ENCODE measurements around the gene IL7R.

IL7R gene, protein sequence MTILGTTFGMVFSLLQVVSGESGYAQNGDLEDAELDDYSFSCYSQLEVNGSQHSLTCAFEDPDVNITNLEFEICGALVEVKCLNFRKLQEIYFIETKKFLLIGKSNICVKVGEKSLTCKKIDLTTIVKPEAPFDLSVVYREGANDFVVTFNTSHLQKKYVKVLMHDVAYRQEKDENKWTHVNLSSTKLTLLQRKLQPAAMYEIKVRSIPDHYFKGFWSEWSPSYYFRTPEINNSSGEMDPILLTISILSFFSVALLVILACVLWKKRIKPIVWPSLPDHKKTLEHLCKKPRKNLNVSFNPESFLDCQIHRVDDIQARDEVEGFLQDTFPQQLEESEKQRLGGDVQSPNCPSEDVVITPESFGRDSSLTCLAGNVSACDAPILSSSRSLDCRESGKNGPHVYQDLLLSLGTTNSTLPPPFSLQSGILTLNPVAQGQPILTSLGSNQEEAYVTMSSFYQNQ

GRCh38 chr5:35856765-35857351 lies at the start of gene IL7R:
IL7R (plus strand) TSS chr5:35856891; CDS start chr5:35856978, 87 bp downstream.
- in situ Hi-C loops (cut with MboI; ENCODE audit: low sequenced_read_pairs, unreplicated experiment) = no loop called here
- DNase-seq (ENCODE audit: low spot score) = no peak
- TF ChIP-seq CTCF (IDR thresholded peaks at IDR 0.05; ENCODE audit: borderline replicate concordance, control extremely low read depth, extremely low read depth, insufficient read depth, missing control alignments) = no peak

DNA sequence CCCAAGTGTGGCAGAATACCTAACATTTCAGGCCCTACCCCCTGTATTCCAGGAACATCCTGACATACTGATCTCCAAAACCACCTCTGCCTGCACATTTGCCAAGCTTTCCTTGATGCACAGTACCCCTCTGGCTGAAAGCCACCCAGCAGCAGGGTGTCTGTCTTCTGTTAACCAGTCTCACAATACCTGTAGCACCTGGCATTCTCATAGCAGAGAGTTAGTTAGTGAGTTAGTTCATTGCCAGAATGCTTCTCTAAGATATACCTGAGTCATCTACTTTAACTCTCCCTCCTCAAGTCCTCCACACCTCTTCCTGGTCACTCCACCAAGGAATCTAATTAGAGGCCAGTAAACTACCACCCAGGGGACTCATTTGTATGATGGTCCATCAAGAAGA lies 46.1 kb upstream of the IL7R start:
- in situ Hi-C loops (cut with MboI; ENCODE audit: low sequenced_read_pairs, unreplicated experiment) = no loop called here
- no peak for TF ChIP-seq CTCF (IDR thresholded peaks at IDR 0.05; ENCODE audit: borderline replicate concordance, control extremely low read depth, extremely low read depth, insufficient read depth, missing control alignments)
- no peak for DNase-seq (ENCODE audit: low spot score)

- no peak for TF ChIP-seq CTCF (IDR thresholded peaks at IDR 0.05; ENCODE audit: borderline replicate concordance, control extremely low read depth, extremely low read depth, insufficient read depth, missing control alignments)
- no peak for DNase-seq (ENCODE audit: low spot score)
- in situ Hi-C loops (cut with MboI; ENCODE audit: low sequenced_read_pairs, unreplicated experiment) = no loop called here
These were observed 45.5 kb upstream of the IL7R start for GRCh38 chr5:35811108-35811741.

GRCh38 chr5:35813521-35813920 lies 43.2 kb upstream of the IL7R start:
- no peak for TF ChIP-seq CTCF (IDR thresholded peaks at IDR 0.05; ENCODE audit: borderline replicate concordance, control extremely low read depth, extremely low read depth, insufficient read depth, missing control alignments)
- in situ Hi-C loops (cut with MboI; ENCODE audit: low sequenced_read_pairs, unreplicated experiment) = no loop called here
- no peak for DNase-seq (ENCODE audit: low spot score)

DNA sequence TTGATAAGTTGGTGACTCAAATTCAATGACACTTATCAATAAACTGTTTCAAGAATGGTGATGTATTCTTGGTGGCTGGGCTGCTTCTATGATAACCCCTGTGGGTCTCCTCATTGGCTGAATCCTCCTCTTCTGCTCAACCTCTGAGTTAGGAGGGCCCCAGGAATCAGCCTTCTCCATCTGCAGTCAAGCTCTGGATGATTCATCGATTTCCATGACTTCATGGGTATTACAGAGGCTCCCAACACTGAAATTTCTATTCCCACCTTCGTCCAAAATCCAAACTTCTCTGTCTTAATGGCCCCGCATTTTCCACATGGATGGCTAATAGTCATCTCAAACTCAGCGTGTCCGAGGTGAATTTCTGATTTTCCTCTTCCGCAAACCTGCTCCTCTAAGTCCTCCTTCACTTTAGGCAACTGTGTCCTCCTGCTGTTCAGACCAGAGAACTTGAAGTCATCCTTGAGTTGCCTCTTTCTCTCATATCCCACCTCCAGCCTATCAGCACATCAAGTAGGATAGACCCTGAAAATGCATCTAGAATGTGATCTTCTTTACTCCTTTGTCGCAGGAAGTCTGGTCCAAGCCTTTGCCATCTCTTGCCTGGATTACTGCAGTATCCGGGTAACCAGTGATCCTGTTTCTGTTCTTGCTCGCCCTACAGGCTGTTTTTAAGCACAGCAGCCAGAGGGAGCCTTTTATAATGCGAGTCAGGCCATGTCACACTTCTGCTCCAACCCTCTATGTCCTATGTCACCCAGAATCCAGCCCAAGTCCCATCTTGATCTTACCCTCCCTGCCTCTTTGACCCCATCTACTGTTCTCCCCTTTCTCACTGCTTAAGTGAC lies 41.4 kb upstream of the IL7R start:
- in situ Hi-C loops (cut with MboI; ENCODE audit: low sequenced_read_pairs, unreplicated experiment) = no loop called here
- TF ChIP-seq CTCF (IDR thresholded peaks at IDR 0.05; ENCODE audit: borderline replicate concordance, control extremely low read depth, extremely low read depth, insufficient read depth, missing control alignments) = peak; percentile 31
- DNase-seq (ENCODE audit: low spot score) = no peak

Data from GM13976 (cell line).